PC-9 (cell line): ENCODE measurements around the gene PELI1. TPM values are rescaled to one million over a fixed set of nuclear protein-coding genes. Genes with fewer than 3 reads are reported as not detected.

Source experiments
- BruUV-seq: library from RNA; stranded (reverse); fragments of 400-500 nt; replicated peaks from 2 replicates; lab custom pipeline; 2021; lab: Mats Ljungman, UMichigan
- CTCF ChIA-PET: fragments of 300-600 bp; sonication (Branson Sonifier 250); formaldehyde crosslinking; loops from one replicate; lab custom pipeline; 2022; ENCODE audit warnings: antibody characterized with exemption; lab: Charles Lee
- POLR2A ChIA-PET: fragments of 300-600 bp; sonication (Branson Sonifier 250); formaldehyde crosslinking; loops from one replicate; lab custom pipeline; 2022; ENCODE audit warnings: antibody characterized with exemption; ENCODE audit not compliant: unreplicated experiment; lab: Charles Lee
- DNase-seq, 2 experiments: peaks; one replicate each; pipeline versions ENCODE4 v3.0.0 to v3.0.0-alpha.2; 2015 to 2022; ENCODE audit warnings: mixed read lengths in 1 of 2
- H2AFZ ChIP-seq: fragments of 200-600 bp; sonication (generic); 2 replicates; pipeline ENCODE4 v1.8.1; 2017; ENCODE audit warnings: antibody characterized with exemption
- H3F3A ChIP-seq: fragments of 200-600 bp; sonication (generic); 2 replicates; pipeline ENCODE4 v1.8.1; 2017; ENCODE audit warnings: antibody characterized with exemption, mild to moderate bottlenecking, low read depth; ENCODE audit not compliant: insufficient read depth
- H3K27ac ChIP-seq: fragments of 200-600 bp; sonication (generic); 2 replicates; pipeline ENCODE4 v1.6.1; 2016; ENCODE audit warnings: mixed run types
- H3K27me3 ChIP-seq: fragments of 200-600 bp; sonication (generic); 2 replicates; pipeline ENCODE4 v1.6.1; 2016; ENCODE audit warnings: low read depth, mixed run types; ENCODE audit not compliant: insufficient read depth
- H3K36me3 ChIP-seq: fragments of 200-600 bp; sonication (generic); 2 replicates; pipeline ENCODE4 v1.6.1; 2016; ENCODE audit warnings: low read depth, mixed run types
- H3K4me1 ChIP-seq: fragments of 200-600 bp; sonication (generic); replicated peaks from 2 replicates; pipeline ENCODE4 v1.6.1; 2016; ENCODE audit warnings: mixed run types; ENCODE audit not compliant: insufficient read depth
- H3K4me2 ChIP-seq: fragments of 200-600 bp; sonication (generic); 2 replicates; pipeline ENCODE4 v1.6.1; 2017; ENCODE audit warnings: mixed run types
- H3K4me3 ChIP-seq: fragments of 200-600 bp; sonication (generic); 2 replicates; pipeline ENCODE4 v1.6.1; 2016; ENCODE audit warnings: mixed run types
- H3K79me2 ChIP-seq: fragments of 200-600 bp; sonication (generic); 2 replicates; pipeline ENCODE4 v1.6.1; 2017; ENCODE audit warnings: low read depth, mixed run types
- H3K9me2 ChIP-seq: fragments of 200-600 bp; sonication (generic); 2 replicates; pipeline ENCODE4 v1.8.1; 2017; ENCODE audit warnings: mild to moderate bottlenecking; ENCODE audit not compliant: insufficient read depth
- H3K9me3 ChIP-seq: fragments of 200-600 bp; sonication (generic); 2 replicates; pipeline ENCODE4 v1.8.1; 2016; ENCODE audit warnings: low read depth; ENCODE audit not compliant: insufficient read depth
- H4K20me1 ChIP-seq: fragments of 200-600 bp; sonication (generic); 2 replicates; pipeline ENCODE4 v1.8.1; 2017; ENCODE audit not compliant: insufficient read depth
- EZH2 ChIP-seq: fragments of 200-600 bp; sonication (generic); IDR thresholded peaks from 2 replicates; pipeline ENCODE4 v1.8.0; 2017; ENCODE audit warnings: antibody characterized with exemption, low read depth
- intact Hi-C: fragments of 100-400 bp; cut with micrococcal nuclease; formaldehyde crosslinking; loops from one replicate; pipeline ENCODE4 v1.10.0; 2022; ENCODE audit not compliant: unreplicated experiment
- total RNA-seq: library from RNA; stranded (reverse); gene quantifications from 2 replicates; pipeline ENCODE4 v1.2.3, GENCODE V29; 2021
- TF ChIP-seq, protein P1 (sequence below): fragments of 200-600 bp; sonication (generic); conservative IDR thresholded peaks from 2 replicates; pipeline ENCODE4 v1.6.1; 2017; ENCODE audit warnings: mixed run types, antibody characterized with exemption, mild to moderate bottlenecking, moderate library complexity

PELI1 gene
- total RNA-seq, 1 experiment from 2014 or later = 32.6 TPM

DNA sequence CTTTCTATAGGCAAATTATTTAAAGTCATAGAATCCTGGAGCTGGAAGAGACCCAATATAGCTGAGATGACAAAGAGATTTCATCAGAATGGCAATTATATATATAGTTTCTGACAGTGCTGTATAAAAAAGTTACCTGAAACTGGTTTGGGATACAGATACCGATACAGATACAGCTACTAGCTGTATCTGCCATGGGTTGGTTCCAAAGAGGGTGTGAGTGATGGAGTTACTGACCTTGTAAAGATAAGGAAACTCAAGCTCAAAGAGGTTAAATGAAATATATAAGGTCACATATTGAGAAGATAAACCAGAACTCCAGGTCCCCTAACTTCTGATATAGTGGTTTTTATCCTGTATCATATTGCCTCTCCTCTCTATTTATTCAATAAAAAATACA is 10.9 kb downstream of the PELI1 start:
- Histone ChIP-seq H4K20me1 (no peaks in the 10 kb centered on the region), H3K27ac (no peak overlapping the region), H3K27me3 (no peaks in the 10 kb centered on the region), H3K36me3 (no peaks in the 10 kb centered on the region), H3K9me3 (no peaks in the 10 kb centered on the region), H3F3A (no peaks in the 10 kb centered on the region), H2AFZ (no peak overlapping the region), H3K4me3 (no peak overlapping the region), H3K9me2 (no peaks in the 10 kb centered on the region), H3K79me2 (peaks cover 56% of the 10 kb centered on the region), H3K4me1 (peaks cover 13% of the 10 kb centered on the region), H3K4me2 (no peak overlapping the region)
- intact Hi-C loops = no loop called here
- BruUV-seq = no TSS peak
- POLR2A ChIA-PET = no interaction called here
- TF ChIP-seq, protein P1, sequence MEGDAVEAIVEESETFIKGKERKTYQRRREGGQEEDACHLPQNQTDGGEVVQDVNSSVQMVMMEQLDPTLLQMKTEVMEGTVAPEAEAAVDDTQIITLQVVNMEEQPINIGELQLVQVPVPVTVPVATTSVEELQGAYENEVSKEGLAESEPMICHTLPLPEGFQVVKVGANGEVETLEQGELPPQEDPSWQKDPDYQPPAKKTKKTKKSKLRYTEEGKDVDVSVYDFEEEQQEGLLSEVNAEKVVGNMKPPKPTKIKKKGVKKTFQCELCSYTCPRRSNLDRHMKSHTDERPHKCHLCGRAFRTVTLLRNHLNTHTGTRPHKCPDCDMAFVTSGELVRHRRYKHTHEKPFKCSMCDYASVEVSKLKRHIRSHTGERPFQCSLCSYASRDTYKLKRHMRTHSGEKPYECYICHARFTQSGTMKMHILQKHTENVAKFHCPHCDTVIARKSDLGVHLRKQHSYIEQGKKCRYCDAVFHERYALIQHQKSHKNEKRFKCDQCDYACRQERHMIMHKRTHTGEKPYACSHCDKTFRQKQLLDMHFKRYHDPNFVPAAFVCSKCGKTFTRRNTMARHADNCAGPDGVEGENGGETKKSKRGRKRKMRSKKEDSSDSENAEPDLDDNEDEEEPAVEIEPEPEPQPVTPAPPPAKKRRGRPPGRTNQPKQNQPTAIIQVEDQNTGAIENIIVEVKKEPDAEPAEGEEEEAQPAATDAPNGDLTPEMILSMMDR = no peak
- TF ChIP-seq EZH2 = no peak
- CTCF ChIA-PET = no interaction called here
- DNase-seq = no peak

DNA sequence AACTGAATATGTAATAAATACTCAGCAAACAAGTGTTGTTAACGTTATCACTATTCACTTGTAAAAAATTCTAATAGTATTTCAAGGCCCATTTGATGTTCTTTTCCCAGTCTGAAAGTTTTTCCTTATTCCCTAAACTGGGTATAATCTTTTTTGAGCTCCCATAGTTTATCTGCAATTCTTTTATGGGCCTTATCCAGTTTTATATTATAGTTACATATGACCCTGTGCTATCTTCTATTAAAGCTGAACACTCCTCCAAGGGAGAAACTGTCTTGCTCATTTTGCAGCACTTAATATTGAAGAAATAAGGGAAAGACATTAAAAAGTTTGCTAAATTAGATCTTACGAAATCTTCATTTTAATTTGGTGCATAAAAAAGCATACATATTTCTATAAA is 13.9 kb downstream of the PELI1 start:
- Histone ChIP-seq H3K9me2 (no peaks in the 10 kb centered on the region), H3F3A (no peaks in the 10 kb centered on the region), H3K79me2 (peaks cover 29% of the 10 kb centered on the region), H3K4me2 (no peak overlapping the region), H3K9me3 (no peaks in the 10 kb centered on the region), H4K20me1 (no peaks in the 10 kb centered on the region), H3K36me3 (no peaks in the 10 kb centered on the region), H3K4me1 (no peaks in the 10 kb centered on the region), H2AFZ (no peak overlapping the region), H3K27me3 (no peaks in the 10 kb centered on the region), H3K27ac (no peak overlapping the region), H3K4me3 (no peak overlapping the region)
- intact Hi-C loops = no loop called here
- BruUV-seq = no TSS peak
- ChIA-PET CTCF (no interaction called here), POLR2A (interaction anchor here (0.6 to 0.7 kb wide), 2 partner anchors 25 to 225 kb away, joined by 3 to 6 read pairs; no protein-coding TSS in a partner anchor)
- TF ChIP-seq, protein P1 = no peak
- TF ChIP-seq EZH2 = no peak
- DNase-seq = no peak

DNA sequence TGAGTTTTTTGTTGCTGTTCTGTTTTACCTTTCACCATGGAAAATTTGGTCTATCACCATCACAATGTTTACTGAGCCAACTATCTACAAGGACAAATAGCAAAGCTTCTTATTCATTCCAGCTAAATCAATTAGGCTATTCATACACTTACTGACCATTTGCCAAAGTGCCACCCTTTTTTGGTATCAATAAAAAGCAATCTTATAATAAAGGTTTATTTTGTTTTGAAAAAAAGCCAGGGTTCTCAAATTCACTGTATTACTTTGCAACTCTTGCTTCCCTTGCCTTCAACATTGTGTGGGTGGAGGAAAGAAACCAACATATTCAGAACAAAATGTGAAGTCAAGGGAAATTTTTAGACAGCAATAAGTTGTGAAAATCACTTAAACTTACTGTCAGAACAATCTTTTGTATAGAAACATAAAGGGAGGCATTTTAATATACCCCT is 15.3 kb downstream of the PELI1 start:
- no peak overlapping the region for H3K4me2 ChIP-seq
- H3K27me3 ChIP-seq = no peaks in the 10 kb centered on the region
- no peaks in the 10 kb centered on the region for H3K36me3 ChIP-seq
- TF ChIP-seq EZH2 = no peak
- TF ChIP-seq, protein P1 = no peak
- no peaks in the 10 kb centered on the region for H3K4me1 ChIP-seq
- no peak overlapping the region for H3K4me3 ChIP-seq
- H3K79me2 ChIP-seq = peaks cover 23% of the 10 kb centered on the region; the same call in 1 of the 2 replicates
- no peaks in the 10 kb centered on the region for H3K9me3 ChIP-seq
- BruUV-seq = no TSS peak
- H3K9me2 ChIP-seq = no peaks in the 10 kb centered on the region
- no peak overlapping the region for H3K27ac ChIP-seq
- H4K20me1 ChIP-seq = no peaks in the 10 kb centered on the region
- POLR2A ChIA-PET = no interaction called here
- H3F3A ChIP-seq = no peaks in the 10 kb centered on the region
- intact Hi-C loops = no loop called here
- no peak for DNase-seq
- CTCF ChIA-PET = no interaction called here
- H2AFZ ChIP-seq = no peak overlapping the region
